ENCODE results near the gene CCDC85B.
A peak's percentile ranks its signal among the peaks of the same experiment; 100 is the strongest.

CCDC85B gene

DNA sequence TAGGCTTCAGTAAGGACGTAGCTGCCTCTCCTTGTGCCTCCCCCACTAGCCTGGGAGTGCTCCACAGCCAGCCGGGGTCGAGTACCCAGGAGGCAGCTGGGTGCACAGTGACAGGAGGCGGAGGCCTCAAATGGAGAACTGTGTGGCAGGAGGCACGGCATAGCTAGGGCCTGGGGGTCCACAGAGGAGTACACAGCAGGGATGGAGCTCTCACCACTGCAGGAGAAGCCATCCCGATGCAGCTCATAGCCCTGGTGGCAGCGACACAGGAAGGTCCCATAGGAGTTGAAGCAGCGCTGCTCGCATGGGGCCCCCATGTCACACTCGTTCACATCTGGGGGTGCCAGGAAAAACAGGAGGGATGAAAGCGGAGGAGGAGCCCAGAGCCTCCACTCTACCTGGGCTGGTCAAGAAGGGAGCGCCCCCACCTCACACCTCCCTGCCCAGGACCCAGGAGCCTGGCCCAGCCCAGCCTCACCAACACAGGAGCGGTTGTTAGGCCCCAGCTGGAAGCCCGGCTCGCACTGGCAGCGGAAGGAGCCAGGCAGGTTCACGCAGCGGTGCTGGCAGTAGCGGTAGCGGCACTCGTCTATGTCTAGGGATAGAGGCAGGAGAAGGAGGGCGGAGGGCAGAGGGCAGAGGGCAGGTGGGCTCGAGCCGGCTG is 20.7 kb upstream of the CCDC85B start:
- DNase-seq, result no peak

- no peak for DNase-seq
Observed at GRCh38 chr11:65870307-65870658, 20.2 kb upstream of the CCDC85B start.

- no peak for DNase-seq
Observed at GRCh38 chr11:65870706-65871681, 19.5 kb upstream of the CCDC85B start.

DNA sequence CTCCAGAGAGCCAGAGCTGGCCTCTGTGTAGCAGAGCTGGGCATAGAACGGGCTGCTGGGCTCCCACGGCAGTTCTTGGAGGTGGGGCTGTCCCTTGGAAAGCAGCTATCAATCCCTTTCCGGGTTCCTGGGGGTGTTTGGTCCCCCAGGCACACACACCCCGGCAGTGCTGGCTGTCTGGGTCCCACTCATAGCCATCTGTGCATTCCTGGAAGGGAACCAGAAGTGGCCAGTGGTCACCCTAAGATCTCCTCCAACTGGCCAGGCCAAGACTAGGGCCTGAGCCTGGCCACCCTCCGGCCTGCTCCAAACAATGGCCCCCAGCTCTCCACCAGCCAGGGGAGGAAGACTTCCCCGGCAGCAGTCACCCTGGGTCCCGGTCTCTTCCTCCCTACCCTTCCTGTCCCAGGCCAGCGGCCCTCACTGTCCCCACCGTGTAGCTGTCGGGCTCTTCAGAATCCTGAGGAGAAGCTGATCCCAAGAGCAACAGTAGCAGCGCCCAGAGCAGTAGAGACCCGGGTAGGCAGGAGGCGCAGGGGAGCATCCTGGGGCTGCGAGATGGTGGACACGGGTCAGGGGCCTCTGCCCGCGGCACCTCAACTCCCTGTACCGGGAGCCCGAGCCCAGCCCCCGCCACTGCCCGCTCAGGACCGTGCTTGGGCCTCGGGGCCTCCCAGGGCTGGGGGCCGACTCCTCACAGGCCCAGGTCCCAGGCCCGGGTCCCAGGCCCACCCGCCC is 18.5 kb upstream of the CCDC85B start:
- DNase-seq, result no peak

DNA sequence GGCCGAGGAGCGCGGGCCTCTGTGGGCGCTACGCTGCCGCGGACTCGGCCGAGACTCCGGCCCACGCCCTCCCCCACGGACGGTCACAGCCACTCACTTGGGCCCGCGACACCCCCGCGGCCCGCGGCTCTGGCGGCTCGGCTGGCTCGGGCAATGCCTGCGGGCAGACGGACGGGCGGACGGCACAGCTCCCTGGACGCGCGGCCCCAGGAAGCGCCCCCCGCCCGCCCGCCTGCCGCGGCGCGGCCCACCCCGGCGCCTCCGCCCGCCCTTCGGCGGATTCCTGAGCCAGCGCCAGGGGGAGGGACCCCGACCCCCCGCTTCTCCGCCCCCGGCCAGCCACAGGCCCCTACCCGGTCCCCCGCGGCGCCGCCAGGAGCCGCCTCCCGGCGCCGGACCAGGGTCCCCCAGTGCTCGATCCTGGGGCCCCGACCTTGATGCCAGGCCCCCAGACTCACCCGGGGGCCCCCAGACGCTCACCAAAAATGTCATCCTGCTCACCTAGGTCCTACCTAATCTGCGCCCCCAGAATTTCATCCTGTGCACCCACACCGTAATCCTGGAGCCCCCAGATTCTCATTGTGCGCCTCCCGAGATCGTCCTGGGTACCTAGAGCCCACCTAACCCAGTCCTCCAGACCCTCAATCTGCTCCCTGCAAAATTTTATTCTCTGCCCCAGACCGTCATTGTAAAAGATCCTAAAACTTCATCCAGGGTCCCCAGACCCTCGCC is 17.7 kb upstream of the CCDC85B start, which contains the start of gene EFEMP2:
EFEMP2 (minus strand) TSS at position 215 of the 732 bp plus-strand sequence. CDS start 446 bp downstream, outside the sequence.
- DNase-seq, result no peak

DNA sequence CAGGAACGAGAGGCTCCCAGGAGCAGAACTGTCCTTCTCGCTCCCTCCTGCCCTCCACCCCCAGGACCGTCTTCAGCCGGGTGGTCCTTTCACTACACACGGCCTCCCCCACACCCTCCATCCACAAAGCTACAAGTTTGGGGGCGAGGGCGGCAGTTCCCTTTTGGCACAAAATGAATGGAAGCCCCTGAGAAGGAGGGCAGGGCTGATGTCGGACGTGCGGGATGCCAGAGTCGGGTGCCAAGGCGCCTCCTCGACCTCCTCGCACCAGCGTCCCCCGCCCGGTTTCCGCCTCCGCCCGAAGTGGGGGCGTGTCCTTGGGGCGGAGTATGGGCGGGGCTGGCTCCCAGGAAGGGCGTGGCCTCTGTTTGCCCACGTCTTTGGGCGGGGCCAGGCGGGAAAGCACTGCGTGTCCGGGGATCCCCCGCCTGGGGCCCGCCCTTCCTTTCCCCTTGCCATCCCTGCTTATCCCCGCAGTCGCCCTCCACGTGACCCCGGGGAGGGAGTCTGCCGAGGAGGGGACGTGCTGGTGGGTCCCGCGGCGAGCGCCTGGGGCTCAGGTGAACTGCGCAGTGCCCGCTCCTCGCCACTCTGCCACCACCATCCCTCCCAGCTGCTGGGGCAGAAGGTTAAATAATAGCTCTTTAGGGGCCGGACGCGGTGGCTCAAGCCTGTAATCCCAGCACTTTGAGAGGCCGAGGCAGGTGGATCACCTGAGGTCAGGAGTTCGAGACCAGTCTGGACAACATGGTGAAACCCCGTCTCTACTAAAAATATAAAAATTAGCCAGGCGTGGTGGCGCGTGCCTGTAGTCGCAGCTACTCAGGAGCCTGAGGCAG is 16.9 kb upstream of the CCDC85B start:
- DNase-seq, result peak; percentile 95 to 97

DNA sequence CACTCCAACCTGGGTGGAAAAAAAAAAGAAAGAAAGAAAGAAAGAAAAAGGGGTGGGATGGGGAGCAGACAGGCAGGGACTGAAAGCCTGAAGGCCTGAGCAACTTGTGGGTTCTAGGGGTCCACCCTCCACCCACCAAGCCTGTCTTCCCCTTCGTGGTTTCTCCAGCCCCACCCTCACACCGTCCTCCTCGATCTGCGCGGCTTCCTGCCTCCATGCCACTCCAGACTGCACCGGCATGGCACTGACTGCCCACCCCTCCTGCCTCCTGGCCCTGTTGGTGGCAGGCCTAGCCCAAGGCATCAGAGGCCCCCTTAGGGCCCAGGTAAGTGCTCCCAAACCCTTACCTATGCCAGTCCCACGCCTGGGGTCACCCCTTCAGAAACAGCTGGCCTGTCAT is 10.9 kb upstream of the CCDC85B start, which contains the start of gene CTSW:
CTSW (plus strand) TSS at position 221 of the 400 bp plus-strand sequence; CDS start at position 239, 18 bp downstream.
- peak; percentile 52 to 61 for DNase-seq

- DNase-seq, result no peak
Observed at GRCh38 chr11:65880027-65880426, 10.4 kb upstream of the CCDC85B start.

DNA sequence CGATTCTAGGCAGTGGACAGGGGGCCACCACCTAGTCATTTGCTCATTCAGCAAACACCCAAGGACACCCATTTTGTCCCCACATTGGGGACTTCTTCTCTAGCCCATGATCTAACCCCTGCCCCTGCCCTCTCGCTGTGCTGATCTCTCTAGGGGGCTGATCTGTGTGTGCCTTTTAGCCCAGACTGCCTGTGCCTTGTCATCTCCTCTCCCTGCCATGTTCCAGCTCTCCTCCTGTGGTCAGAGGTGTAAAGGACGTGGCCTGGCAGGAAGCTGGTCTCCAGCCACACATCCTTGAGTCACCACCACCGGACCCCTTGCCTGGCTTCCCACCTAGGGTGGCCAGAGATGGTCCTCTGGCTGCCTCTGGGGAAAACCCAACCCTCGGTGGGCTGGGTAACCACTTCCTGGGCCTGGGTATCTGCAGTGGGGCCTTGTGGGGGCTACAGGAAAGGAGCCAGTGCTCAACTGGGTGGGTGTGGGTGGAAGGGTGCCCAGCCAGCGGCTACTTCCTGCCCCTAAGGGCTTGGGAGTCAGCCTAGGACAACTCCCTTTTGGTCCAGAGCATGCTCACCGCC is 9.5 kb upstream of the CCDC85B start:
- peak in 1 of 2 donors; percentile 35 for DNase-seq

DNA sequence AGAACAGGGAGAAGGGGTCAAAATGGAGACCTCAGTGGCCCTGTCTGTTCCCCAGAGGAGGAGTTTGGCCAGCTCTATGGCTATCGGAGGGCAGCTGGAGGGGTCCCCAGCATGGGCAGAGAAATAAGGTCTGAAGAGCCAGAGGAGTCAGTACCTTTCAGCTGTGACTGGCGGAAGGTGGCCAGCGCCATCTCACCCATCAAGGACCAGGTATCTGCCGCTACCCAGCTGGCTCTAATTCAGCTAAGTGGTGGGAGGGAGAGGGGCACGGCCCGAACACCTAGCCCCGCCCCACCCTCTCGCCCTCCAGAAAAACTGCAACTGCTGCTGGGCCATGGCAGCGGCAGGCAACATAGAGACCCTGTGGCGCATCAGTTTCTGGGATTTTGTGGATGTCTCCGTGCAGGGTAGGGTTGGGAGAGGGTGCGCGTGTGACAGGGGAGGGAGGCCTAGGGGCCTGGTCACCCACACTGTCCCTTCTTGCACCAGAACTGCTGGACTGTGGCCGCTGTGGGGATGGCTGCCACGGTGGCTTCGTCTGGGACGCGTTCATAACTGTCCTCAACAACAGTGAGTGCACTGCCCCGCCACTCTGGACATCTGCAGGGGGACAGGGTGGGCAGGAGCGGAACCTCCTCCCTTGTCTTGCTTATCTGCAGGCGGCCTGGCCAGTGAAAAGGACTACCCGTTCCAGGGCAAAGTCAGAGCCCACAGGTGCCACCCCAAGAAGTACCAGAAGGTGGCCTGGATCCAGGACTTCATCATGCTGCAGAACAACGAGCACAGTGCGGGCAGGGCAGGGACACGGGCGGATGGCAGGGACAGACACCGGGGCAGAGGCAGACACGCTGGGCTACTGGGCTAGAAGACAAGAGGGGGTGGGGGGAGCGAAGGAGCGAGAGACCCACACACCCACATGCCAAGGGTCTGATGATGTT is 8.1 kb upstream of the CCDC85B start:
- DNase-seq, result no peak

DNA sequence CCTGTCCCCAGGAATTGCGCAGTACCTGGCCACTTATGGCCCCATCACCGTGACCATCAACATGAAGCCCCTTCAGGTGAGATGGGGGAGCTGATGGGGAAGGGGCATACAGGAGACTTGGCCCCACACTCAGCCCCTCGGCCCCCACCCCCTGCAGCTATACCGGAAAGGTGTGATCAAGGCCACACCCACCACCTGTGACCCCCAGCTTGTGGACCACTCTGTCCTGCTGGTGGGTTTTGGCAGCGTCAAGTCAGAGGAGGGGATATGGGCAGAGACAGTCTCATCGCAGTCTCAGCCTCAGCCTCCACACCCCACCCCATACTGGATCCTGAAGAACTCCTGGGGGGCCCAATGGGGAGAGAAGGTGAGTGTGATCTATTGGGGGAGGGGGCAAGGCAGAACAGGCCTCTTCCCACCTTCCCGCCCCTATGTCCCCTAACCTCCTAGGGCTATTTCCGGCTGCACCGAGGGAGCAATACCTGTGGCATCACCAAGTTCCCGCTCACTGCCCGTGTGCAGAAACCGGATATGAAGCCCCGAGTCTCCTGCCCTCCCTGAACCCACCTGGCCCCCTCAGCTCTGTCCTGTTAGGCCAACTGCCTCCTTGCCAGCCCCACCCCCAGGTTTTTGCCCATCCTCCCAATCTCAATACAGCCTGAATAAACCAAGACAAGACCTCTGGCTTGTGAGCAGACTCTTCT is 7.3 kb upstream of the CCDC85B start:
- no peak for DNase-seq

DNA sequence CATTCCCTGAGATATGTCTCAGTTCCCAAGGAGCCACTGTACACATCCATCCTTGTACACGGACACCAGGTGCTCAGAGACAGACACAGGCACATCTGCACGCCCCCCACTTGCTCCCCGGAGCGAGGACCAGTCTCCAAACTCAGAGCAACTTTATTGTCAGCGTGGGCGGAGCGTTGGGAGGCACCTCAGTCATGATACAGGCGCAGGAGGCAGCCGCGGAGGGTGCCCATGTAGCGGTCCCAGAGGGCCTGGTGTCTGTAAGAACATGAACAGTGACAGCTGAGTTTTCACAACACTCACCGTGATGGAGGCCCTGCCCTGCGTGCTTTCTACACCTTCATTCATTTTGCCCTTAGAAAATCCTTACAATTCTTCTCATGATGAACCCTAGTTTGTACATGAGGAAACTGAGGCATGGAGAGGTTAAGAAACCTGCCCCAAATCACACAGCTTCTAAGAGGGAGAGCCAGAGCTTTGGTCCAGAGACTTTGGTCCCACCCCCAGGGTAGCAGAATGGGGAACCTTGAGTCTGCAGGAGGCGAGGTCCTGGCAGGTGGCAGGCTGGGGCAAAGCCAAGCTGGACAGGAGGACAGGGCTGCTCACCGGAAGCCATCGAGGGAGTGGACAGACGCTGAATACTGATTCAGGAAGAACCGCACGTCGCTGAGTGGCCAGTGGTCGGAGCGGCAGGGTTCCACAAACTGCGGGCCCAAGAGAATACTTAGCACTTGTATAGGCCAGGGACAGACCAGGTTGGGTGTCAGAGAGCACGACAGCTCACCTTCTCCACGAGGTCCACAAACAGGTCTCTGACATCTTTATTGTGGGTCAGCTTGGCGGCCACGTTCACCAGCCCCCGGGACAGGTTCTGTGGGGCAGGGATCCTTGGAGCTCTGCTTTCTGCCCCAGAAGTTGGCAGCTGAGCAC is 6.4 kb upstream of the CCDC85B start:
- no peak for DNase-seq

GRCh38 chr11:65884716-65885092 is 5.8 kb upstream of the CCDC85B start:
- peak; percentile 84 to 87 for DNase-seq

DNA sequence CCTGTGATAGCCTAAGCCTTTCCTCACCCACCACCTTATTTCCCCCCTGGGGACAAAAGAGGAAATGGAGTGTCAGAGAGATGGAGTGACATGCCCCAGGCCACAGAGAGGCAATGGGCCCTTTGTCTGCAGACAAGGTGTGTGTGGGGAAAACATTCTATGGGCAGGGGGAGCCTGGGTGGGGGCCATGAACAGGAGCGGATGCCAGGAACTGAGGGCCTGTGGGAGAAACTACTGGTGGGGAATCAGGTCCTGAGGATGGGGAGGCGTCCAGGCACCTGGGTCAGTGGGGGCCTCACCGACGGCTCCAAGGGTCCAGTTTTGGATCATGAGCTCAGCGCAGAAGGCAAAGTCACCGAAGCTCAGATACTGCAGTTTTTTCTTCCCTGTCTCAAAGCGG is 5.2 kb upstream of the CCDC85B start:
- no peak for DNase-seq

DNA sequence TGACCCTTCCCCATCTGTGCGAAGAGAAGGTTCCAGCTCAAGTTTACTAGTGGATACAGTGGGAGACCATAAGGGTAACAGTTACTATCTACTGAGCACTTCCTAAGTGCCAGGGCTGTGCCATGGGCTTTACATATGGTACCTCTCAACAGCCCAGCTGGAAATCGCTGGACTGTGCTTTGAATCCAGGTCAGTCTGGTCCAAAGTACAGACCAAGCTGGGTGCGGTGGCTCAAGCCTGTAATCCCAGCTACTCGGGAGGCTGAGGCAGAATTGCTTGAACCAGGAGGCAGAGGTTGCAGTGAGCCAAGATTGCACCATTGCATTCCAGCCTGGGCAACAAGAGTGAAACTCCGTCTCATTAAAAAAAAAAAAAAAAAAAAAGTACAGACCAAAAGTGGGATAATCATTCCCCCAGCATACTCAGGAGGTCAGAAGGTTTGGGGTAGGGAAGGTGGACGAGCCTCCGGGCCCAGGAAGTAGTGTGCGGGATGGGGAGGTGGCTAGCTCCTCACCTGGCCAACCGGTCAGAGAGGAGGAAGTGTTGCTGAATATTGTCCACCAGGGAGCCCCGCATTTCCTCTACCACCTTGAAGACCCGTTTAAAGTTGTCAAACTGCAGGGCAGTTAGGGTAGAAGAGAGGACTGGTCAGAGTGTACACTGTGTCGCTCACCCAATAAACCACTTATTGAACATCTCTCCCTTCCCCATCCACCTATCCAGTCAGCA is 4.5 kb upstream of the CCDC85B start:
- no peak for DNase-seq

DNA sequence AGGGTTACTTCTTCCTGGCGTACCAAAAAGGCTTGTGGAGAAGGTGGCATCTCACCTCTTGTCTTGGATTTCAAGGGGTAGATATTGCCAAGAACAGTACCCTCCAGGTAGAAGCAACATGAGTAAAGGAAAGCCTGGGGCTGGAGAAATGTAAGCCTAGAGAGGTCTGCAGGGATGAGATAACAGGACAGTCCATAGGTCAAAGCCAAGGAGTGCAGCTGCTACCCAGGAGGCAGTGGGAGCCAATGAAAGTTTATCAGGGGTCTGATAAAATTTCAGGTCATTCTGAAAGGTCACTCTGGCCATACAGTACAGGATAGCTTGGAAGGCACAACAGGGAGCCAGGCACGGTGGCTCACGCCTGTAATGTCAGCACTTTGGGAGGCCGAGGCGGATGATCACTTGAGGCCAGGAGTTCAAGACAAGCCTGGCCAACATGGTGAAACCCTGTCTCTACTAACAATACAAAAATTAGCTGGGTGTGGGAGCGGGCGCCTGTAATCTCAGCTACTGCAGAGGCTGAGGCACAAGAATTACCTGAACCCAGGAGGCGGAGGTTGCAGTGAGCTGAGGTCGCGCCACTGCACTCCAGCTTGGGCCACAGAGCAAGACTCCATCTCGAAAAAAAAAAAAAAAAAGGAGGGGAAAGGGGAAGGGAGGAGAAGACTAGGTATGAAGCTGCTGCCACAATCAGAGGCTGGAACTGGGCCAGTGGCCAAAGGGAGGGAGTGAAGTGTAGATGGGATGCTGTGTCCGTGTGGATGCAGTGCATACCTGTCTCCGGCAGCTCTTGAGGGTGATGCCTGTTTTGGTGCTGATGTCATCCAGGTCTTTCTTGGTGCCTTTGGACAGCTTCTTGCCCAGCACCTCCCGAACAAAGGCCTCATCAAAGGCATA is 3.4 kb upstream of the CCDC85B start:
- DNase-seq, result no peak

Measured in CD4-positive, alpha-beta T cell treated with Interleukin-1 beta for 1 hour (primary cell).